ELR (cell line): Measurements from ENCODE around the gene NPM3.
"Not testable (repeated sequence)": the region's sequence is repeated elsewhere in the genome, so short reads cannot be mapped to it uniquely, and the experiment has no call there.

Source experiments
- DNase-seq: peaks from one replicate; pipeline ENCODE4 v3.0.0-alpha.2; 2015; ENCODE audit warnings: low read depth

Gene NPM3

GRCh38 chr10:101807158-101807557 lies 23.9 kb upstream of the NPM3 start:
- DNase-seq, result no peak

GRCh38 chr10:101803511-101803910 lies 20.3 kb upstream of the NPM3 start:
- peak; percentile 30 for DNase-seq

DNA sequence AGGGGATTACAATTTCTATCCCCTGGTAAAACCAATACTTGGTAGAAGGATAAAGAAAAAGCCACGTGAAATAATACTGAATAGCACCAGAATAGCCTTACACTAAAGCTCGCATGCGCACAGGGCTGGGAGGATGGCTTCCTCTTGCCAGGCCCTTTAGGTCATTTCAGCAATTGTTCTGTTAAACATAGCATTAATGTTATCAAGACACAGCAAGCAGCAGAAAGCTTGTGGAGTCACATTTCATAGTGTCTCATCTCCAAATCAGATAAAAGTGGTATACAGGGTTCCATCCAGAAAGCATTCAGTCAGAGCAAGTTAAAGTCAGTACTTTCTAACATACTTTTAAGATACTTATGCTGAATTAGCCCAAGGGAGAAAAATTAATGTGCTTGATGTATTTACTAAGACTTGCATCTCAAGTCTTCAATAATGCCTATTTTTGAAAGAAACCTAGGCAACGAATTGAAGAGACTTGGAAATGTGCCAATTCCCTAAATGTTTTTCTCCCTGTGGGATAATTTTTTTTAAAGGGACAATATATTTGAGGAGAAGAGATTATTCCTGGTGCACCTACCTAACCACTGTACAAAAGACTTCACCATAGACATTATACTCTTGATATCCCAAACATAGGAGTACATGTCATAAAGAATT lies 14.3 kb upstream of the NPM3 start:
- no peak for DNase-seq

DNA sequence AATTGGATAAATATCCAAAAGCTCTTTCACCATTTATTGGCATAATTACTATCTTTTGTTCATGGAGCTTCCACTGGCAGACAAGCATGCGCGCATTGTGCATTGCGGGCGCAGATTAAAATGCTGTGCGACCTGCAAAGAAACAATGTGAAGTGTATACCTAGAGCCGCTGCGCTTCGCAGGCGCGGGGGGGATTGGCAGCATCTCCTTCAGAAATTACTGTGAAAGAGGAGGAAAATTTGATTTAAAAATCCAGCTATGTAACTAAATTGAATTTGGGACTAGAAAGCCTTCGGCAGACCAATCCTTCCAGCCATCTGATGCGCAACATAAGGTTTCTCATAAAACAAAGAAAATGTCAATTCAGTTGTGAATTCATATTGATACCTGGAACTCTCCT lies 10.3 kb upstream of the NPM3 start:
- no peak for DNase-seq

- no peak for DNase-seq
These were observed 6.4 kb upstream of the NPM3 start for GRCh38 chr10:101789686-101790085.

DNA sequence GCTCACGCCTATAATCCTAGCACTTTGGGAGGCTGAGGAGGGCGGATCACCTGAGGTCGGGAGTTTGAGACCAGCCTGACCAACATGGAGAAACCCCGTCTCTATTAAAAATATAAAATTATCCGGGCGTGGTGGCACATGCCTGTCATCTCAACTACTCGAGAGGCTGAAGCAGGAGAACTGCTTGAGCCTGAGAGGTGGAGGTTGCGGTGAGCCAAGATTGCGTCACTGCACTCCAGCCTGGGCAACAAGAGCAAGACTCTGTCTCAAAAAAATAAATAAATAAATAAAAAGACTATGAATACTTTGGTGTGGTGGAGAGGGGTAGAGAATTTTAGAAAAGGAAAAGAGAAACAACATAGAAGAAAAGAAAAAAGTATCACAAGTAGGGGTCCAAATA lies 6.0 kb upstream of the NPM3 start:
- not testable (repeated sequence) for DNase-seq

DNA sequence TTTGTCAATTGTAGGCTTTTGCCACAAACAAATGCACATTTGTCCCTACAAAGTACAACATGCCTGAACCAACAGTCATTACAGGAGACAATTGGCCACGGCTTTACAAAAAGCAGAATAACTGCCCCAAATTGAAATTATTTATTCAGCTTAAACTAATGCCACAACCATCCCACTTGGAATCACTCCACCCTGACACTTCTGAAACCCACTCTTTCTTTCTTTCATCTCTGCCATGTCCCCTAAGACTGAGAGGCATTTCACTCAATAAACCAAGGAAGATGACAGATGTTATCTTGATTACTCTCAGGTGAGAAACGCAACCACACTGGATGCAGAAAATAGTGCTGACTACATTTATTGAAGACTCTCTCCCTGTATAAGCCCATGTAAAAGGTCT lies 2.6 kb upstream of the NPM3 start:
- DNase-seq, result no peak

GRCh38 chr10:101784558-101784957 lies 1.3 kb upstream of the NPM3 start:
- no peak for DNase-seq

GRCh38 chr10:101783736-101784118 lies 481 bp upstream of the NPM3 start:
- peak; percentile 43 for DNase-seq

- no peak for DNase-seq
These were observed 1.0 kb downstream of the NPM3 start for GRCh38 chr10:101781984-101782810.

DNA sequence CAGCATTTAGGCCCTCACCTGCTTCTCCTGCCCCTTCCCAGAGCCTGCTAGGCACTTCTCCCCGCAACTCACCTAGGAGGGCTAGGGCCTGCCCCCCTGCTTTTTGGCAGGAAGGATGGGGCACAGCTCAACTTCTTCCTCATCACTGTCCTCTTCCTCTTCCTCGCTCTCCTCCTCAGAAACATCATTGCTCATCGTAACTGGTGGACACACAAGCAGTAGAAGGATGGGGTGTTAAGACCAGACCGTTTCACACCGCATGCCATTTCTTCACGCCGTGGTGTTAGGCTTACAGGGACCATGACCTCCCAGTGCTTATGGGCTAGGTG lies 1.6 kb downstream of the NPM3 start:
- DNase-seq, result no peak

DNA sequence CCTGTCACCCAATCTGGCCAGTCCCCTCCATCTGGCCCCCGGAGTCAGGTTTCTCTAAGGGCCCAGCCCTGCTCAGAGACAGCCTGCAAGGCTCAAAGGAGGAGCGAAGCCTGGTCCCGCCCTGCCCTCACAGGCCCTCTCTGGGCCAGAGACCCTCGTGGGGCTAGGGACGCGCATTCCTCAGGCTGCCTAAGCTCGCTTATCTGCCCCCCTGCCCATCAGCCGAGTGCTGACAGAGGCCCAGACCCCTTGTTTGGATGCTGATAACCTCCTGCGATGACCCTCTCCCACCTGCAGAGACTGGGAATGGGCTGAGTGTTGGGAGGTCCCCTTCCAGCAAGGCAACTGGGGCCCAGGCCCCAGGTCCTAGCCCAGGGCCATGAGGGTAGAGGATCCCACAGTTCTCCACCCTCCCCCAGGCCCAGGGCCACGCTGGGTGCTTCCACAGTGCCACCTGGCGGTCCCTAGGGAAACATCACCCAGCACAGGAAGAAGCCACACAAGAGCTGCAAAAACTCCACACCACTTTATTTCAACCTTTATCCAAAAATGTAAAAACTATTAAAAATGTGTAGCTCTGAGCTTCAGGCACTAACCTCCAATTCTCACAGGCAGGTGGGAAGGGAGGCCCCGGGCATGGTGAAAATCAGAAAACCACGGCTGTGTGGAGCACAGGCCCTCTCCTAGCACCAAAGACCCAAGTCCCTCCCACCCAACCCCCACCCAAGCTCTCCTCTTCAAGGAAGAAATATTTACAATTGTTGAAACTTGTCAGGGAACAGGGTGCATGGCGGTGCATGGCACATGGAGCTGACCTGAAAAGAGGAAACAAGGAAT lies 2.2 kb downstream of the NPM3 start:
- peak; percentile 78 for DNase-seq

- DNase-seq, result no peak
These were observed 2.9 kb downstream of the NPM3 start for GRCh38 chr10:101780187-101780817.

GRCh38 chr10:101779544-101780186 lies 3.6 kb downstream of the NPM3 start:
- DNase-seq, result peak; percentile 73

DNA sequence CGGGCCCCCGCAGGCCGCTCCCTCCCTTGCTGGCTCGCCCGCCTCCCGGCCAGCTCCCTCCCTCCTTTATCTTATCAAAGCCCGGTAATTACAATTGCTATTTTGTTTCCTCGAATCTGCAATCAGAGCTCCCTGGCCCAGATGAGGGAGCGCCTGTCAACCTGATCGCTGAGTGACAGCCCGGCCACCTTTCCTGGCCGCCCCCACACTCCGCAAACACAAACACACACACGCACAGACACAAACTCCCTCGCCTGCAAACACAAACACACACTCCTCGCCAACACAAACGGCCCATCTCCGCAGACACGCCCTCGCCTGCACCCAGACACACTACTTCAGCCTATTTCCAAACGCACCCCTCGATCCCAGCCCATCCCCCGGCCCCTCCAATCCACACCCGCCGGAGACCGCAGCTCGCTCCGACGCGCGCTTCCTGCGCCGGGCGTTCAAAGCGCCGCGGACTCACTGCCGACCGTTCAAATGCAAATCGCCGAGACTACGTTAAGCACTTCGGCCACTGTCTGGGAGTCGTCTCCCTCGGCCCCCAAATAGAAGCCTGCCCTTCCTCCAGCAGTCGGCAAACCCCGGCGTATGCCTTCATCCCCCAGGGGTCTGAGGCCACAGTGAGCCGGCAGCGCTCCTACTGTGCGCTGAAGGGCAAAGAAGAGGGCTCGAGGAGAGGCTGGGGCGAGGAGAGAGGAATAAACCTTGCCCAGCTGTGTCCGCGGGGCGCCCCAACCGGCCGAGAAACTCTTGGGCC lies 4.3 kb downstream of the NPM3 start:
- DNase-seq, result no peak

DNA sequence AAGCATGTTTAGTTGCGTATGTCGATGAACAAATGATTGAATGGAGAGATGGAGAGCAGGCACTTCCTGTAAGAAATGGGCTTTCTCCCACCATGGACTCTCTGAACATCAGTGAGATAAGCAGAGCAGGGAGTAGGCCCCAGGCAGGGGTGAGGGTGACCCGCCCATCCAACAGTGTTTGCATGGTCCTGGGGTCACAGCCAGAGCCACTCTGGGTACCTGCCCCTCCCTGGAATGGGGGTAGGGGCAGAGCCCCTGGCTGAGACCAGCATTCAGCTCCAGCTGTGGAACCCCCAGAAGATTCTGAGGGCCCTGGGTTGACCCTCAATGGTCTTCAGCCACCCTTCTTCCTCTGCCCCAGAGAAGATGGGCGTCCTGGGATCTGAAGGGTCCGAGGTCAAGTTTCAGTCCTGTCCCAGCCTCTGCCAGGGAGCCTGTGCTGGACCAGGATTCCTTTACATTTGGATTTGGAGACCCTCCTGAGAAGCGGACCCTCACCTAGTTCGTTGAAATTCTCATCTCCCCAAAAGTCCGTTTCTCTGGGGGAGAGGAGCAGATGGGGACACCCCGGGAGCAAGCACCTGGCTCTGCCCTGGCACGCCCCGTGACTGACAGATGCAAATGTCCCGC lies 5.0 kb downstream of the NPM3 start:
- DNase-seq, result no peak

- DNase-seq, result no peak
These were observed 5.6 kb downstream of the NPM3 start for GRCh38 chr10:101777619-101778145.

DNA sequence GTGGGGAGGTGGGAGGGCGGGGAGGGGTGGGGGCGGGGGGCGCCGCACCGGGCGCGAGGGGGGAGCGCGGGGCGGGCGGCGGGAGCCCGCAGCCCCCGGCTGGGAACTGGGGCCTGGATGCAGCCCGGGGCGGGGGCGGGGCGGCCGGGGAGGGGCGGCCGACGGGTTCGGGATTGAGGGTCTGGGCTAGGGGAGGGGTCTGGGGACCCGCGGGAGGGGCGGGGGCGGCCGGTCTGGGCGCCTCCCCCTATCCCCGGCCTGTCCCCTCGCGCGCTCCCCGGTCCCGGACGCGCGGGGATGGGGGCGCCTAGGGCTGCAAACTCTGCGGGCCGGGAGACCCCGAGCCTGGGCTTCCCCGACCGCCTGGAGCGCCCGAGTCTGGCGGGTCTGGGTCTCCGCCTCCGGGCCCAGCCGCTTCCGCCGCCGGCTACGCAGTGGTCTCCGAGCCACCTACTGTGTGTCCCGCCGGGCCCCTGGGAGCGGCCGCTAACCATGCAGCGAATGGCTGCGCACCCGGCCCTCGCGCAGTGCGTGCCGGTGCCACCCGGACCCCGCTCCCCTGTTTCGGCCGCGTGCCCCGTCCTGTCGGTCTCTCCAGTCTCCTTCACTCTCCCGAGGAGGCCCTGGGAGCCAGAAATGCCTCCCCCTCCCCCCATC lies 7.0 kb downstream of the NPM3 start:
- DNase-seq, result no peak

DNA sequence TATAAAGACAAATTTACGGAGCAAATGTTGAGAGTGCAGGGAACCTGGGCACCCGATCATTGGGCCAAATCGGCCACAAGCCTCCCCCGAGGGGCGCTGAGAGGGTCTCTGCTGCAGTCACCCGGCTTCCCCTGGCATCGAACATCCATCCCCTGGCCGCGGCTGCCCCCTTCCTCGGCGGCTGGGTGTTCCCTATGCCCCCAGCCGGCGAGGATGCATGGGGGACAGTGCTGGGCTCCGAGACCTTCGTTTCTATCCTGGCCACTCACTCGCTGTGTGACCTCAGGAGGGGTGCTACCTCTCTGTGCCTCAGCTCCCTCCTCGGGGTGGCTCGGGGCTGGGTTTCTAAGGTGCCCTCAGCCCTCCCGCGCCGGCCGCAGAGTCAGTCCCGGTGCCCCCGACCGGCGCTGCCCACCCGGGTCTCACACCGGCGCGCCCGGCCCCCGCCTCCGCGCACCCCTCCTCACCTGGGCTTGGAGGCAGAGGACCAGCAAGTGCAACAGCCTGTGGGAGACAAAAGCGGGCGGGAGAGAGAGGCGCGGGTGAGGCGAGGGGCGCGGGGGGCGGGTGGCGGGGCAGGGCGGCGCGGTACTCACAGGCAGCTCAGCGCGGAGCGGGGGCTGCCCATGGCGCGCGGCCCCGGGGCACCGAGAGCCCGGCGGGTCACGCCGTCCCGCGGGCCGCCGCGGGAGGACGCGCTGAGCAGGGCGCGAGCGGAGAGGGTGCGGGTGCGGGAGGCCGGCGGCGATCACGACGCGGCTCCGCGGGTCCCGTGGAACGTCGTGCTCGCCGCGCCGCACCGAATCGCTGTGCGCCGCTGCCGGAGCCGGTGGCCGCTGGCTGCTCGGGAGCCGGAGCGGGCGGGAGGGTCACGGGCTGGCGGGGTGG lies 7.7 kb downstream of the NPM3 start, which contains the start of gene FGF8:
Gene FGF8 (minus strand): TSS at position 842 of the 888 bp plus-strand sequence. CDS start 214 bp downstream, at position 628.
- no peak for DNase-seq
